Pancreas (tissue), 10 donors: ENCODE data around the gene LTV1. TPM values are rescaled to one million over a fixed set of nuclear protein-coding genes. Genes with fewer than 3 reads are reported as not detected.
A peak's percentile ranks its signal among the peaks of the same experiment; 100 is the strongest.
"Not testable (repeated sequence)": the region's sequence is repeated elsewhere in the genome, so short reads cannot be mapped to it uniquely, and the experiment has no call there.

Experiments
- ATAC-seq, 4 donors: fragments of 200-7000 bp; cut with Tn5 transposase; one replicate each; pipeline versions ENCODE4 v1.8.0 to v1.9.1; 2020; ENCODE audit warnings: mild to moderate bottlenecking in 4 of 4, moderate library complexity in 4 of 4
- DNase-seq, 6 donors: peaks; one replicate each; pipeline ENCODE4 v3.0.0-alpha.2; 2020
- FAIRE-seq: peaks from 2 replicates; lab custom pipeline; 2012; peaks lifted over from hg19 to GRCh38; lab: Jason Lieb, UNC
- H3K27ac ChIP-seq, 4 donors: fragments of 200-600 bp; sonication (generic); 1 replicate in 3 of 4; 2 replicates in 1 of 4; pipeline versions ENCODE4 v1.5.0 to v1.8.0; 2020
- H3K27me3 ChIP-seq, 4 donors: fragments of 200-600 bp; one replicate each; pipeline ENCODE4 v1.8.0; 2021
- H3K36me3 ChIP-seq, 3 donors: fragments of 200-600 bp; sonication (generic) in 1 of 3; one replicate each; pipeline versions ENCODE4 v1.5.0 to v1.8.0; 2020 to 2021
- H3K4me1 ChIP-seq, 3 donors: fragments of 200-600 bp; one replicate each; pipeline ENCODE4 v1.8.0; 2021
- H3K4me3 ChIP-seq, 4 donors: fragments of 200-600 bp; sonication (generic) in 2 of 4; one replicate each; pipeline versions ENCODE4 v1.5.0 to v1.8.0; 2020 to 2021
- H3K9me3 ChIP-seq, 4 donors: fragments of 200-600 bp; one replicate each; pipeline ENCODE4 v1.8.0; 2021
- CTCF ChIP-seq, 4 donors: fragments of 200-600 bp; sonication (generic) in 3 of 4; IDR thresholded peaks; one replicate each; pipeline versions ENCODE4 v1.5.0 to v1.8.0; 2021; ENCODE audit warnings: antibody characterized with exemption in 4 of 4
- WGBS, 2 donors: extraction: QIAGEN DNeasy Blood & Tissue Kit; methylation state at CpG; one replicate each; pipeline ENCODE4 v1.1.7; 2013; 5-methylcytosine and 5-hydroxymethylcytosine counted together
- intact Hi-C, 3 donors: fragments of 100-400 bp; cut with DNase I; formaldehyde crosslinking; loops; one replicate each; pipeline versions ENCODE4 v1.11.1 to v1.14.2; 2022
- polyA plus RNA-seq, 2 donors: library from polyadenylated mRNA; stranded (reverse); fragments of 200-250 nt; gene quantifications; one replicate each; pipeline ENCODE4 v1.2.3, GENCODE V29; 2013
- total RNA-seq, 6 donors: library from RNA; stranded (reverse); fragmentation: NEBNext Ultra II Directional in 4 of 6; extraction: Animal tissue kit (Norgen Biotek cat#: 25700) in 4 of 6; gene quantifications; one replicate each; pipeline versions ENCODE4 v1.2.1 to v1.2.4, GENCODE V29; 2021 to 2023
- donor health status: healthy with polysubstance abuse.
- donor health status: DM: no; HTN: no; CAD: no; lungs with moderate emphysema.
- donor health status: DM: no; HTN: no; CAD: no.
- donor health status: control.
- donor health status: control.
- donor health status: Bipolar disorder and iron deficiency.
- donor health status: DM: yes; HTN: yes; CAD: no.
- donor health status: DM: no; HTN: no; CAD: no.
- donor health status: DM: no; HTN: no; CAD: no.
- donor health status: DM: yes; HTN: yes; CAD: no.

Gene LTV1
- total RNA-seq (10 to 100 TPM in 1 of 6 donors, 1 to 10 TPM in 5; 6.5 to 10.8 (median 8.9) TPM), polyA plus RNA-seq (10 to 100 TPM; 10.1 to 16.6 TPM)

- 0% methylated on average over 64 of the region's 64 CpGs for WGBS, 2 donors
- DNase-seq (peak; percentile 94 to 98 (median 96)), ATAC-seq (peak; percentile 99 to 100 (median 100)), FAIRE-seq (no peak)
- H3K4me3 ChIP-seq: peak within 1 kb of the TSS; percentile 69 to 97 (median 85)
- no peaks in the 10 kb centered on the region for H3K27me3 ChIP-seq
- peaks cover 0 to 19% (median 0%) of the 10 kb centered on the region in 3 donors for H3K36me3 ChIP-seq
- peak within 1 kb of the TSS; percentile 66 to 91 (median 87) for H3K27ac ChIP-seq
- peaks cover 0 to 8% (median 0%) of the 10 kb centered on the region in 3 donors for H3K4me1 ChIP-seq
- no peak for TF ChIP-seq CTCF (IDR thresholded peaks at IDR 0.05)
- H3K9me3 ChIP-seq: no peaks in the 10 kb centered on the region
- intact Hi-C loops: no loop called here
Observed at GRCh38 chr6:143842902-143843676, at the start of gene LTV1. LTV1 (plus strand) TSS chr6:143843338; CDS start chr6:143843478, 140 bp downstream.

- intact Hi-C loops, H3K4me3 ChIP-seq, H3K27ac ChIP-seq, H3K4me1 ChIP-seq, ATAC-seq, H3K9me3 ChIP-seq, FAIRE-seq, H3K27me3 ChIP-seq, H3K36me3 ChIP-seq, DNase-seq: not testable (repeated sequence)
- WGBS, 2 donors: 95 to 100% methylated on average over 2 of the region's 2 CpGs
Observed at GRCh38 chr6:143796551-143796950, 46.6 kb upstream of the LTV1 start.

- not testable (repeated sequence) for ATAC-seq, FAIRE-seq
Observed at GRCh38 chr6:143798487-143798886, 44.7 kb upstream of the LTV1 start.

GRCh38 chr6:143802833-143803565 lies 40.1 kb upstream of the LTV1 start:
- Histone ChIP-seq H3K4me1 (no peaks in the 10 kb centered on the region), H3K36me3 (no peaks in the 10 kb centered on the region), H3K9me3 (no peaks in the 10 kb centered on the region), H3K27me3 (no peaks in the 10 kb centered on the region), H3K4me3 (no peak overlapping the region), H3K27ac (no peak overlapping the region)
- no peak for TF ChIP-seq CTCF (IDR thresholded peaks at IDR 0.05)
- DNase-seq (no peak), ATAC-seq (no peak), FAIRE-seq (no peak)
- intact Hi-C loops: no loop called here
- WGBS, 2 donors: 97 to 98% methylated on average over 8 of the region's 8 CpGs

More at GRCh38 chr6:143798487-143798886, 44.7 kb upstream of the LTV1 start:
- H3K9me3 ChIP-seq, DNase-seq, intact Hi-C loops, H3K27ac ChIP-seq, H3K4me1 ChIP-seq, H3K36me3 ChIP-seq, H3K27me3 ChIP-seq, H3K4me3 ChIP-seq: not testable (repeated sequence)
- WGBS, 2 donors: 95 to 100% methylated on average over 3 of the region's 3 CpGs

GRCh38 chr6:143803769-143804568 lies 39.2 kb upstream of the LTV1 start:
- no peaks in the 10 kb centered on the region for H3K27me3 ChIP-seq
- no peaks in the 10 kb centered on the region for H3K36me3 ChIP-seq
- 85% methylated on average over 9 of the region's 9 CpGs for WGBS, 2 donors
- H3K4me3 ChIP-seq: no peak overlapping the region
- no peaks in the 10 kb centered on the region for H3K9me3 ChIP-seq
- intact Hi-C loops: no loop called here
- TF ChIP-seq CTCF (IDR thresholded peaks at IDR 0.05): no peak
- H3K27ac ChIP-seq: no peak overlapping the region
- no peak for DNase-seq
- no peak for FAIRE-seq
- ATAC-seq: no peak
- no peaks in the 10 kb centered on the region for H3K4me1 ChIP-seq
